GM18505 (cell line): ENCODE results near the gene POLR2F.

Experiments used
- ATAC-seq: cut with Tn5 transposase; IDR thresholded peaks from one replicate; pipeline ENCODE4 v1.9.1; 2021; ENCODE audit not compliant: unreplicated experiment
- POLR2A ChIP-seq: IDR thresholded peaks from 4 replicates; pipeline ENCODE4 v1.6.1; 2011; ENCODE audit warnings: borderline replicate concordance; ENCODE audit not compliant: insufficient read depth, insufficient read length; ENCODE audit errors: extremely low read depth

Gene POLR2F

GRCh38 chr22:37999236-37999635 lies 45.7 kb downstream of the POLR2F start:
- TF ChIP-seq POLR2A = no peak
- no peak for ATAC-seq

GRCh38 chr22:37999640-38000272 lies 46.3 kb downstream of the POLR2F start:
- no peak for ATAC-seq
- TF ChIP-seq POLR2A = no peak

GRCh38 chr22:38005943-38006342 lies 52.4 kb downstream of the POLR2F start:
- no peak for ATAC-seq

GRCh38 chr22:38006906-38007305 lies 53.4 kb downstream of the POLR2F start:
- no peak for ATAC-seq
- TF ChIP-seq POLR2A = no peak

More at GRCh38 chr22:38005943-38006342, 52.4 kb downstream of the POLR2F start:
- TF ChIP-seq POLR2A = no peak

- ATAC-seq = no peak
- TF ChIP-seq POLR2A = no peak
These were observed 53.9 kb downstream of the POLR2F start for GRCh38 chr22:38007330-38007902.

GRCh38 chr22:38009000-38009806 lies 55.7 kb downstream of the POLR2F start:
- no peak for TF ChIP-seq POLR2A
- no peak for ATAC-seq

GRCh38 chr22:38012604-38013072 lies 59.1 kb downstream of the POLR2F start:
- TF ChIP-seq POLR2A = no peak
- ATAC-seq = no peak

GRCh38 chr22:38014083-38014482 lies 60.6 kb downstream of the POLR2F start:
- ATAC-seq = no peak
- no peak for TF ChIP-seq POLR2A

- no peak for TF ChIP-seq POLR2A
- no peak for ATAC-seq
These were observed 63.0 kb downstream of the POLR2F start for GRCh38 chr22:38016182-38017151.

GRCh38 chr22:38017272-38017920 lies 63.9 kb downstream of the POLR2F start:
- no peak for TF ChIP-seq POLR2A
- ATAC-seq = no peak

GRCh38 chr22:38017939-38018885 lies 64.7 kb downstream of the POLR2F start:
- no peak for ATAC-seq

More at GRCh38 chr22:38017939-38018885, 64.7 kb downstream of the POLR2F start:
- no peak for TF ChIP-seq POLR2A
